Superior temporal gyrus (tissue), 1 donor: ENCODE measurements around the gene FRS3.
A peak's percentile ranks its signal among the peaks of the same experiment; 100 is the strongest.

Experiments used
- DNase-seq: peaks from one replicate; pipeline ENCODE4 v3.0.0-alpha.2; 2016; ENCODE audit errors: extremely low spot score

FRS3 gene

DNA sequence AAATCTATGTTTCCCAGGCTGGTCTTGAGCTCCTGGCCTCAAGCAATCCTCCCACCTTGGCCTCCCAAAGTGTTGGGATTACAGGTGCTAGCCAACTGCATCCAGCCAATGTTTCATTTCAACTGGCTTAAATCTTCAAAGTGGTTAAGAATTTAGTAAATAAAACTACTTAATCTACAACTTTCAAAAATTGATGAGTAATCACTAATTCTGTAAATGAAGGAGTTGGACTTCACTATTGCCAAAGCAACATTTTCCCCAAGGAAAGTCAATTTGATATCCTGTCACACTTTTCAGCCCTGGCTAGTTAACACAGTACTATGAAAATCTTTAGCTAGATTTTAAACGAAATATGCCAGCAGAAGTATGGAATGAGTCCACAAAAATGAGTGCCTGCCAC is 11.6 kb upstream of the FRS3 start:
- DNase-seq, result no peak

DNA sequence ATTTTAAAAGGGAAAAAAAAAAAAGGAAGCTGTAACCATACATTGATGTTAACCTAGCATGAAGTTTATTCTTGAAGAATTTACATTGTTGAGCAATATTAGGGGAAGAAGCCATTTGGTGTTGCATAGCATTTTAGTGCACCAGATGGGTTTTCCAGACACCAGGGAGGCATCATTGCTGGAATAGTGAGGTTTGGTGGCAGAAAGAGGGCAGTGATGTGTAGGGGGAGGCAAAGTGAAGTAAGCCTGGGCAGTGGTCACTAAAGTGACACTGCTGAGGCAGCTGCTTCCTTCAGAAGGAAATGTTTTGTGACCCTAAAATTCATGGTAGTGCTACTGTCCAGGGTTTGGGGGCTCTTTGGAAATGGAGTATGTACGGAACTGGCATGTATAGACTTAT is 10.3 kb upstream of the FRS3 start:
- no peak for DNase-seq

DNA sequence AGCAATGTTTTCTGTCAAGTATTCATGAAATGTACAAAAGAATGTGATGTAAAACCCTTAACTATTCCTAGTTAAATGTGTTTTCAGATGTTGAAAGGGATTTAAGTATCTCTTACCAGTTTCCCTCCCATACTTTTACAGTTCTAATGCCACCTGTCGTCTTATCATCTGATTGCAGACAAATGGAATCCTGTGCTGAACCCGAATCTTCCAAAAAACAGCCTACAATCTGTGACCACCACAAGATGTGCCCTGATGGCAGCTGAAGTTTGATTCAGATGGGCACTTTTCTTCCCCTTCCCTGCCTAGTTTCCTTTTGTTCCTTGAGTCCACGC is 9.7 kb upstream of the FRS3 start:
- no peak for DNase-seq

DNA sequence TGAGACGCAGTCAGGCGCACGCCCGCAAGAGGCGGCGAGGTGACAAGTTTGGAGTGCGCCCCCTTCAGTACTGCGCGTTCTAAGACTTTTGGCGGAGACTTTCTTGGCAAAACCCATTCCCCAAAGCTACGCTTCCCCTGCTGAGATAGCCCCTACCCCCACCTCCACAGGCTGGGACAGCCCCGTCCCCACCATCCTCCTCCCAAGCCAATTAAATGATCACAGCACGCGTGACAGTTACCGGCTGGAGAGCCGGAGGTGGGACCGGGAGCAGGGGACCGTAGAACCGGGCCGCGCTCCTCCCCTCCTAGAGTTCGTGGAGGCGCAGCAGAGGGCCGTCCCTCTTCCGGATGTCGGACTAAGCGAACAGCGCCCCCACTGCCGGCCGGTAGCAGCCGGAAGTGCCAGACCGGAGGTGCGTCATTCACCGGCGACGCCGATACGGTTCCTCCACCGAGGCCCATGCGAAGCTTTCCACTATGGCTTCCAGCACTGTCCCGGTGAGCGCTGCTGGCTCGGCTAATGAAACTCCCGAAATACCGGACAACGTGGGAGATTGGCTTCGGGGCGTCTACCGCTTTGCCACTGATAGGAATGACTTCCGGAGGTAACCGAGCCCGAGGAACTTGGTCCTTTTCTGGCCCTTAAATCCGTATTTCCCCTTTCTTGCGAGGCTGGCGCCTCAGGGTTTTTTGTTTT is 7.7 kb upstream of the FRS3 start, which contains the start of gene TOMM6:
Gene TOMM6, plus strand, starts transcription at position 476 of the 699 bp plus-strand sequence. Its CDS starts 4 bp downstream, at position 480.
- DNase-seq, result peak; percentile 97

DNA sequence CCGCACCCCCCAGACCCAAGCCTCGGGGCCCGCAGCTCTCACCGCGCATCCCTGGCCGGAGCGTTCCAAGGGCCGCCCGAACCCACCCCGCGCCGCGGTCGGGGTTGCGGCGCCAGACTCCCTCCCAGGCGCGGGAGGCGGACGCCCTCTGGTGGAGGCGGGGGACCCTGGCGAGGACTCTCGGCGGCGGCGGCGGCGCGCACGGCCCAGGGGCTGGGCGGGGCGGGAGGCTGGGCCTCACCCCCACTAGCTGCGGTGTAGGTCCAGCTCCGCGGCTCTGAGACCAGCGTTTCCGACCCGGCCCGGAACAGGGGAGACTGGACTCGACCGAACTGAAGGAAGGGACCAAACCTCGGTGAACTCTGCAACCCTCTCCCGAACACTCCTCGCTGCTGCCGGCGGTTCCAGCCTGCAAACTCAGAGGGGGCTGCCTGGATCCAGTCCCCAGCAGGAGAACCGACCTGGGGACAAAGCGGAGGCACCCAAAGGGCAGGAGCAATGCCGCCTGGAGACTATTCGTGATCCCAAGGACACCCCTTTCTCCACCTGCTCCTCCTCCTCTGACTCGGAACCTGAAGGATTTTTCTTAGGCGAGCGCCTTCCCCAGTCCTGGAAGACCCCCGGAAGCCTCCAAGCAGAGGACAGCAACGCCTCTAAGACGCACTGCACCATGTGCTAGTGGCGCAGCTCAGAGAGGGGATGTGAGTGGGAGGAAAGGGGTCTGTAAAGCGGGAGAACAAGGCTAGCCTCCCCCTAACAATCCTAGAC is 6.9 kb upstream of the FRS3 start:
- DNase-seq, result peak; percentile 88

DNA sequence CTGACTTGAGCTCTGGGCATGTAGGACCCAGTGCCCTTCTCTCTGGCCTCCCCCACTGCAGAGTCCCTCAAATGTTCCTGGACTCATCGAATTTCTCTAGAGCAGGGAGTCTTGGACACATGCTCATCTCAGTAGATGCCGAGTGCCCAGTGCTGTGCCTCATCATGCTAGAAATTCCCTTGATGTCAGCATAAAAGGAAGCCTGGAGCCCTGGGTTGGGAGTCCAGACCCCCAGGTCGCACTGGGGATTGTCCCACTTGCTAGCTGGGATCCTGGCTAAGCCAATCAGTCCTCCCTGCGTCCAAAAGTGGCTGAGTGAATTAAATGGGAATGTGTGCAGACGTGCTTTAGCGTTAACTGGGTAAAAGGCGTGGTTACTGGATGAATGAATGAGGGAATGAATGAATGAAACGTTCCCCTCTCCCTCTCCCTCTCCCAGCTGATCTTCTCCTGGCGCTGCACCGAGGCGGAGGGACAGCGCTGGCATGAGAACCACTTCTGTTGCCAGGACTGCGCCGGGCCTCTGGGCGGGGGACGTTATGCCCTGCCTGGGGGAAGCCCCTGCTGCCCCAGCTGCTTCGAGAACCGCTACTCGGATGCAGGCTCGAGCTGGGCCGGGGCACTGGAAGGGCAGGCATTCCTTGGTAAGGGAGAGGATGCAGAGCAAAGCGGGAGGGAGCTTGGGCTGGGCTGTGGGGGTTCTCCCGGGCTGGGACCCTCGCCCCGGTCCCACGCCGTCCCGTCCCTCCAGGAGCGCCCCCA is 6.2 kb upstream of the FRS3 start:
- no peak for DNase-seq

DNA sequence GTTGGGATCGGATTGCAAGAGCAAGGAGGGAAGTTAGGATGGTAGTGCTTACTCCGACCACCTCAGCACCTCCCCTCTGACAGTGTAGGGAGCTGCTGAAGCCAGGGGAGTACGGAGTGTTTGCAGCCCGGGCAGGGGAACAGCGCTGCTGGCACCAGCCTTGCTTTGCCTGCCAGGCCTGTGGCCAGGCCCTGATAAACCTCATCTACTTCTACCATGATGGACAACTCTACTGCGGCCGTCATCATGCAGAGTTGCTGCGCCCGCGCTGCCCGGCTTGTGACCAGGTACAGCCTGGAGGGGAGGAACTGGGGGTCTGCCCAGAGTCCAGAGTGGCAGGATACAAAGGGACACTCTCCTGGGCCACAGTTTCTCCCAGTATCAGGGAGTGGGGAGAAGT is 5.6 kb upstream of the FRS3 start:
- no peak for DNase-seq

DNA sequence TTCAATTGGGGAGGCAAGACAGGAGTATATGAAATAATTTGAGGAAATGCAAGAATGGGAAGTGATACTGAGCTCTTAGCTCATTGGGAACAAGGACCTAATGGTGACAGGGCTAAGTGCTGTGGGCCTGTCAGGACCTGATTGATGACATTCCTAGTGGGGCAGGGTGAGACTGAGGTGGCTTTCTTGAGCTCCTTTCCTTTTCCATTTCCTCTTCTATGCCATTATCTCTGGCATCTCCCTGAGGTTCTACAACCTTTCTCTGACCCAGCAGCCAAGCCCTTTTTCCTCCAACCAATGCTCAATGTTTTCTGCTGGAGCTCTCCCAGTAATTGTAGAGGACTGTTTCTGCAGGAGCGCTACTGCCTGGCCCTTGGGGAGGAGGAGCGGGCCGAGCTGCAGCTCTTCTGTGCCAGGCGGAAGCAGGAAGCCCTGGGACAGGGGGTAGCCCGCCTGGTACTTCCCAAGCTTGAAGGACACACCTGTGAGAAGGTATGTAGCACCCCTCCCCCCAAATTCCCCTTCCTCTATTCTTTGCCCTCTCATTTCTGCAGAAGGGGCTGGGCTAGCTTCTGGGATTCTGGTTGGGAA is 5.0 kb upstream of the FRS3 start:
- DNase-seq, result no peak

DNA sequence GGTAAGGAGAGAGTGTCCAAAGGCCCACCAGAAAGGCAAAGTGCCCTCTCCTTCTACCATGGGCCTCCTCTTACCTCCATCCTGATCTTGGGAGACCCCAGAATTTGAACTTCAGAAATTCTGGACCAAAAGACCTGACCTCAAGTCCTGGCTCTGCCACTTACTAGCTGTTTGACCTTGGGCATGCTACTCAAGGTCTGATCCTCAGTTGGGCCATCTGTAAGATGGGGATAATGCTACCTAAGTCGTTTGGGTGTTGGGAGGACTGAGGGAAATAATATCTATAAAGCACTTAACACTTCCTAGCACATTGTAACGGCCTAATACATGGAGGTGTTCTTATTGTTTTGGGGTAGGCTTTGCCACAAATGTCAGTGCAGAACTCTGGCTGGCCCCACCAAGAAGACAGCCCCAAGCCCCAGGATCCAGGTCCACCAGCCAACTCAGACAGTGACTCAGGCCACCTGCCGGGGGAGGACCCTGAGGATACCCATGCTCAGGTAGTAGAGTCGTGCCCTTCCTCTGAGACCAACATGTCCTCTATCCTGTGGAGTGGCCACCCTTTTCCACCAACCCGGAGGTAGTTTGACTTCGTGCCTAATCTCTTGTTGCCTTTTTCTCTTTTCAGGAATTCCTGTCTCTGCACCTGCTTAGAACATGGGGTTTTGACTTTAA is 3.5 kb upstream of the FRS3 start:
- no peak for DNase-seq

DNA sequence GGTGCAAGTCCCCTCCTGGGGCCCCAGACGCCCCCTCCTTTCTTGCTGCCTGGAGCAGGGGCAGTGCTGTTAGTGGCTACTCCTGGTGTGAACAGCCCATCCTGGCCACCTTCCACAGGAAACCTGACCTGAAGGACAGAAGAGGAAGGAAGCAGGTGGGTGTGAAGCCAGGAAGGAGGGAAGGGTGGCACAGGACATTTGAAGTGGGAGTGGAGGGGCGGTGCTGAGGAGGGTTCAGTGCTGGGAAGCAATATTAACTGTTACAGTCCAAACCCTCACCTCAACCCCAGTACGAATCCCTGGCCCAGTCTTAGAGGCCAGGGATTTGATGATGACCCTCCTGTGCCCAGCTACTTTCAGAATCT is 1.6 kb upstream of the FRS3 start:
- no peak for DNase-seq

DNA sequence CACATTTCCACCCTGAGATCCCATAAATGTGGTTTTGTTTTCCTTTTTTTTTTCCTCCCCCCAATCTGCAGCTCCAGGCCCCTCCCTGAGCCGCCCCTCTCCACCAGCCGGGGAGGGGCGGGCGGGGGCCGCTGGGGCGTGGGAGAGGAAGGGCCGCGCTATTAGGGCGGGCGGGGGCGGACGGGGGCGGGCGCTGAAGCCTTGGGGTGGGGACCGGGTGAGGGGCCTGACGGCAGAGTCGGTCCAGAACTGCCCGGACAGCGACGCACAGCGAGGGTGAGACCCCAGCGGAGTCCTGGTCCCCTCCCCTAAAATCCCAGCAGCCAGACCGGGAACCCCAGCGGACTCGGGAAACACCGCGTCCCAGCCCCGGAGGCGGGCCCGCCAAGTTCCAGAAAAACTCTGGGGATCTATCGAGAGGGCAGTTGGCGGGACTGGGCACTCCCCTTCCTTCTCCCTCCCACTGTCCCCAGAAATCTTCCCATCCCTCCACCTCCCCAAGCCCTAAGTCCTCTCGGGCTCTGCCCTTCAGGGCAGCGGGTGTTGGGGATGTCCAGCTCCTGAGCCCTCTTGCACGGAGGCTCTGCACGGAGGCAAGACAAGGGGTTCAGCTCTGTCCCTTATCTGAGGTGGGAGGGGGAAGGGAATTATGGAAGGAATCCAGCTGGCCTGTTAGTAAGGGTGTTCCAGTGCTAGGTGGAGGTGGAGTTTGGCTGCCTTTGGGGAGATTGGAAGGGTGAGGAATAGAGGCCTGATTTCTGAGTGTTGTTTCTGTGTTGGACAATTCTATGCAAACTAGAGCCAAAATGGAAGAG is 1.1 kb upstream of the FRS3 start, which contains the start of gene PRICKLE4:
Gene PRICKLE4, plus strand, starts transcription at position 232 of the 815 bp plus-strand sequence. CDS start 2,692 bp downstream, outside the sequence.
- no peak for DNase-seq

DNA sequence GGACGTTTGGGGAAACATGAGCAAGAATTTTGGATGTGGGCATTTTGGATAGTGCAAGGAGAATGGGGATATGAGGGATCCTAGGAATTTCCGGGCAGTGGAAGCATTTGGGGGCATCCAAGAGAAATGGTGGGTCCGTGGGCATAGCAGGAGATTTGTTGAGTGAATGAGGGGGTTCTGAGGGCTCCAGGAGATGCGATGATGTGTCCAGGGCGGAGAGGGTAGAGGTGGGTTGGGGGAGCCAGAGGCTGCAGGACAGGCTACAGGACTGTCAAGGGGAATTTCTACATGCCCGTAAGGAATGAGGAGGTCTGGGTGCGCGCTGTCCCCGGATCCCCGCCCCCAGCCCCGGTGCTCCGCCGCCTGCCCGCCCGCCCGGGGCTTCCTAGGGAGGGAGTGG is 364 bp downstream of the FRS3 start:
- no peak for DNase-seq

DNA sequence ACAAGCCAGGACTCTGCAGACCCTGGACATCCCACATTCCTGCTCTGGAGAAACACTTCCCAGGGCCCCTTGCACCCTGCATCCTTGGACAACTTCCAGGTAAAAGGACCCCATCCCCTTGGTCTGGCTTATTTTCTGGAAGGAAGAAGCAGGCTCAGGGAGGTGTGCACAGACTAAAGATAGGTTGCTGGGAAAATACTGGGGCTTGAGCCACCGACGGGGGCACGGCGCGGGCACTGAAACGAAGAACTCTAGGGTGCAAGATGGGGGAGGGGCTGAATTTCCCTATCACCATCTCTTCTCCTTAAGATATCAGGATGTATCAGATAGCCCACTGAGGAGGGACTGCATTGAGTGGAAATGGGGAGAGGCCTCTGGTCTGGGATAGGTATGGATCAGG is 805 bp downstream of the FRS3 start:
- DNase-seq, result no peak

DNA sequence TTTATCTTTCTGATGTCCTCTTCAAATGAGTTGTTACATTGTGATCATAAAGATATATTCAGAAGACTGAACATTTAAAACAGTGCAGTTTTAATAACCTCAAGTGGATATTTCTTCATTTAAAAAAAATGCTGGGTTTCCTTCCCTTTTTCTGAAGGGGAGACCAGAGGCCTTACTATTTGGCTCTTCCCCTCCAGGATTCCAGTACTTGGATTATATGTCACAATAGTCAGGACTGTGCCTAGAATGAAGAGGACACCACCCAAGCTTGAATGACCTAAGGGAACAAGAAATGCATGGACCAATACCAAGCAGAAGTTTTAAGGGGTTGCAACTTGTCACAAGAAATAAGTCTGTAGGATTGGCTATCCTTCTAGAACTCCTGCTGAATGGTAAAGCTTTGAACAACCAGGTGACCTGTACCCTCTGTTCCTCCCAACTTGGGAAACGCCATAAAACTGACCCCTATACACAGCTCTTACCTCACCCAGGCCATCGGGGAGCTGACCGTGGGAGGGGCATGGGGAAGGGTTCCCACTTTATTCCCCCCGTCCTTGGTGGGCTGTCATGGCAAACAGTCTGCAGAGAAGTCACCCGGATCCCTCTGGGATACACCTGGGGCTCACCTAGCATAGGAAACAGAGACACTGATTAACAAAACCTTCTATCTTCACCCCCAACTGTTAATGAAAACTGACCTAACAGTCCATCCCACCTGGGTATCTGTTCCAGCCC is 2.0 kb downstream of the FRS3 start:
- DNase-seq, result no peak

DNA sequence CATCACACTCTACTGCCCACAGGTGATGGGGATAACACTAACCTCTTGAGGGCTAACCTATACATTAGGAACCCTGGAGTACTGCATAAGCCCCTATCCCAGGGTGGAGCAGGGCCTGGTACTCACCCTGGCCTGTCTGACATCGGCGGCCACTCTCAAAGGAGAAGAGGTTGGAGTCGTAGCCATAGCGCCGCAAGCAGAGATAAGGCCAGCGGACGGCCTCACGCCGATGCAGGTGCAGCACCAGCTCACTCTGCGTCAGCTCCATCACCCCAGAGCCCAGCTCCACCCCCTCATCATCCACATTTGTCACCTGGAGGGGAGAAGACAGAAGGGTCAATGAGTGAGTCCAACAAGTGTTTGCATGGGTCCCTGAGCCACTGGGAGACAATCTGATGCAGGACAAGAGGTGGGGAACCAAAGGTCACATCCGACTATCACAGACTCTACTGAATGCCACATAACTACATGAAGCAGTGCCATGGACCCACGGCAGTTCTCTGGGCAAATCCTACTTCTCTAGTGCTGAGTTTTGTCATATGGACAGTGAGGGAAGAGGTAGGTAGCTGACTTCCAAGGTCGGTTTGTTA is 4.3 kb downstream of the FRS3 start:
- no peak for DNase-seq

DNA sequence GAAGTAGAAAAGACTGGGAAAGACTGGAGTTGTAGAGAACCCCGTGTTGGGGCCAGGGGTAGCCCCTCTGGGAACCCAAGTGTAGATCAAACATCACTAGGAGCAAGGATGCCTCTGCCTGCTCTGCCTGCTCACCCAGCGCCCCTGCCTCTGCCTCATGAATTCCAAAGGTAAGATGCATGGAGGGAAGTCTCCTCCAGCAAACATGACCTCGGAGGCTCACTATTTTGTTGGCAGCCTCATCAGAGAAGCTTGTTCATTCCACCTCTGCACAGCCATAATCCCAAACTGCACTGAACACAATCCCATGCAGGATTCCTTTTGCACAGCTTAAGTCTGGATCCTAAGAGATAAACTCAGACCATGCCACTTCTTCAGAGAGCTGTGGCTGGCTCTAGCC is 4.9 kb downstream of the FRS3 start:
- DNase-seq, result no peak

DNA sequence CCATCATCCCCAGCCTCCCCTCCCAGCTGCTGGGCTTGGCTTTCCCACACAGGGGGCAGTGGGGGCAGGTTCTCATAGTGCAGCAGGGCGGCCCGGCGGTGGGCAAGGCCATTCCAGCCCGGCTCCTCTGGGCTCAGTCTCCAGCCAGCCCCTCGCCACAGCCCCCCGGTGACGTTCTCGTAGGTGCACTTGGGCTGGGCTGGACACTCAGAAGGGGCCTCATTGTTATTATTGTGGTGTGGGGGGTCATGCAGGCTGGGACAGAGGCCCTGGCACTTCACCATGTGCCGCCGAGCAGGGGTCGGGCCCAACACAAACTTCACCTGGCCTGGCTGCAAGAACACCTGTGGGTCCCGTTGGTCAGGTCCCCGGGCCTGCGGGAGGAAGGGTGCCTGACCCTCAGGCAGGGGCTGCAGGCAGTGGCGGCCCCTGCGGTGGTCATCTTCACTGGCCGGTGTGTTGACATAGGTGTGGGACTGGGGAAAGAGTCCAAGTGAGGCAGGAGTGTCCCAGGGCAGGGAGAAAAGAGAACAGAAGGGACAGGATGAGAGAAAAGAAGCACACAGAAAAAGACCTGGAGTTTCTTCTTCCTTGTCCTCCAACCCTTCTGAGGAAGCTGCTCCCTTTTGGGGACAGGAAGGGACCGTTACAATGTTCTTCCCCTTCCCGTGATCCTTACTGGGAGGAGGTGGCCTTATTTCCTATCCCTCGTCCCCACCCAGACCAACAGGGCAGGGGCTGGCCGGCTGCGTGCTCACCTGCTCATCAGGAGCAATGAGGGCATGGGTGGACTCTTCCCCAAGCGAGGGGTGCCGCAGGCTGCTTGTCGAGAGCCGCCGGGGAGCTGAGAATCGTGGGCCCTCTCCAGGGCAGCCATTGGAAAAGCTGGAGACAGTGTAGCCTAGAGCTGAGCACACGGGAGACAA is 8.4 kb downstream of the FRS3 start:
- DNase-seq, result no peak

DNA sequence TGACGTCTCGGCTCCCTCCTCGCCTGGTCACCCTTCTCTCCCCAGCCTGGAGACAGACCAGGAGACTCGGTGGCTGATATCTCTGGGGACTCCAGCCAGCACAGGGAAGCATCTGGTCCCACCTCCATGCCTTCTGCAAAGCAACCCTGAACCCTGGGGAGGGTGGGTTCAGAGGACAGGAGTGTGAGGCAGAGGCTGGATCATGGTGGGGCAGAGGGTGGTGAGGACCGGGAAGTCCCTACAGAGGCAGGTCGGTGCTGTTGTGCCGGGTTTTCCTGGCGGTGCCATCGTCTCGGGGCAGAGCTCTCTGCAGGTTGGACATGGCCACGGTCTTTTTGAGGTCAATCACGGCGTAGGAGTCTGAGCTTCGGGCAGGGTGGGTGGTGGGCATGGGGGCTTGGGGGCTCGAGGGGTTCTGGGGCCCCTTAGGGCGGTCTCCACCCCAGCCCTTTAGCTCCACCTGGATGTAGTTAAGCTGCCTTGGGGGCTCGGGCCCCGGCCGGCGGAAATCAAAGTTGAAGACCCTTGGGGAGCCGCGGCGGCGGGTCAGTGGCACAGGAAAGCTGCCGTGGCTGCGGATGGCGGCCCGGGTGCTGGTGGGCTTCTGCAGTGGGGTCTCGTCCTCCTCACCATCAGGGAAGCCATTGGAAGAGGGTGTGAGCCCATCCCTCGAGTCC is 9.2 kb downstream of the FRS3 start:
- no peak for DNase-seq
